22Rv1 (cell line): Measurements from ENCODE around the gene NELFB.
A peak's percentile ranks its signal among the peaks of the same experiment; 100 is the strongest.

Experiments
- CTCF ChIP-seq: fragments of 450-650 bp; IDR thresholded peaks from 2 replicates; pipeline ENCODE4 v1.5.1; 2017; ENCODE audit warnings: mild to moderate bottlenecking
- ZFX ChIP-seq: fragments of 450-650 bp; IDR thresholded peaks from 2 replicates; pipeline ENCODE4 v1.6.1; 2017; ENCODE audit warnings: antibody characterized with exemption, borderline replicate concordance

GRCh38 chr9:137236238-137236935 lies 18.7 kb upstream of the NELFB start:
- peak; percentile 99 for TF ChIP-seq CTCF
- no peak for TF ChIP-seq ZFX
